ENCODE measurements around the gene NPPA. TPM values are rescaled to one million over a fixed set of nuclear protein-coding genes. Genes with fewer than 3 reads are reported as not detected.
A peak's percentile ranks its signal among the peaks of the same experiment; 100 is the strongest.

NPPA gene
- total RNA-seq, 4 donors from 2014 or later = 0.53 to 4.2 (median 1.9) TPM; not detected in 1

DNA sequence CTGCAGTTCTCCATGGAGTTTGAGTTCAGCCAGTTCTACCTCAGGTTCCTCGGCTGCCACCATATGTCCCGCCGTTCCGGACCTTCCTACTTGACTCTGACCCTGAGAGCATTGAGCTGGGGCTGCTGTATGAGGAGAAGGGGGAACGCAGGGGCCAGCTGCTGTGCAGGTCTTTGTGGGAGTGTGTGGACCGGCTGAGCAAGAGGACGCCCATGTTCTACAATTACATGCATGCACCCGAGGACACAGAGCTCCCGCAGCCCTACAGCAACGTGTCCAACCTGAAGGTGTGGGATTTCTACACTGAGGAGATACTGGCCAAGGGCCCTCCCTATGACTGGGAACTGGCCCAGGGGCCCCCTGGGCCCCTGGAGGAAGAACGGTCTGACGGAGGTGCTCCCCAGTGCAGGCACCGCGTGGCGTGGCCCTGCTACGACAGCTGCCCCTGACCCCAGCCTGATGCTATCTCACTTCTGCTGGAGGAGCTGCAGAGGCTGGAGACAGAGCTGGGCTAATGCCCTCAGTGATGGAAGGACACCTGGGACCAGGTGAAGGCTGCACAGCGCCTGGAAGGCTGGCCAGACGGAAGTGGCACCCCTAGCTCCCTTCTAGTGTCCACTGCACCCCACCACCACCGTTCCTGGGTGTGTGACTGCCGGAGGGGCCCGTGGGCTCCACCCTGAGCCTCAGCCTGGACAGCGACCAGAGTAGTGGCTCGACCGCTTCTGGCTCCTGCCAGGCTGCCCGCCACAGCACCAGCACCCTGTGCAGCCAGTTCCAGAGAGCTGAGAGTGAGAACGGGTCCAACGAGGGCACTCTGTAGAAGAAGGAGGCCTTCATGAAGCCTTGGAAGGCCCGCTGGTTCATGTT, 32.0 kb upstream of the NPPA start:
- intact Hi-C loops (cut with DNase I; ENCODE audit: low total_unique reads) (loop anchor here (5.0 kb wide), 1 partner anchor 77 kb away; no protein-coding TSS in a partner anchor), in situ Hi-C loops (cut with MboI; ENCODE audit: low sequenced_read_pairs in 4 of 4) (no loop called here)
- Histone ChIP-seq H3K27me3 (no peaks in the 10 kb centered on the region), H3K4me3 (no peak overlapping the region), H3K27ac (peak overlapping the region; percentile 71 to 97 (median 84)), H3K9me3 (no peaks in the 10 kb centered on the region), H3K36me3 (no peaks in the 10 kb centered on the region), H3K4me1 (peaks cover 43 to 64% of the 10 kb centered on the region in 2 donors)
- TF ChIP-seq POLR2A (IDR thresholded peaks at IDR 0.05) (no peak), CTCF (IDR thresholded peaks at IDR 0.05 in 4 of 5, conservative IDR thresholded peaks at IDR 0.05 in 1 of 5) (no peak)
- ATAC-seq = no peak
- no peak for DNase-seq

DNA sequence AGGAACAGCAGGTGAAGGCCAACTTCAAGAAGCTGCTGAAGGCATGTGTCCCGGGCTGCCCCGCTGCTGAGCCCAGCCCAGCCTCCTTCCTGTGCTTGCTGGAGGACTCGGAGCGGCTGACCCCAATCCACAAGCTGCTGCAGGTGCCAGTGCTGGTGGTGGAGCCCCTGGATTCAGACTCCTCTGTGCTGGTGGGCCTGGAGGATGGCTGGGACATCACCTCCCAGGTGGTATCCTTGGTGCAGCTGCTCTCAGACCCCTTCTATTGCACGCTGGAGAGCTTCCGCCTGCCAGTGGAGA, 31.3 kb upstream of the NPPA start:
- TF ChIP-seq POLR2A (IDR thresholded peaks at IDR 0.05) = no peak
- no peak for TF ChIP-seq CTCF (IDR thresholded peaks at IDR 0.05 in 4 of 5, conservative IDR thresholded peaks at IDR 0.05 in 1 of 5)
- intact Hi-C loops (cut with DNase I; ENCODE audit: low total_unique reads) = no loop called here
- H3K27ac ChIP-seq = peak overlapping the region in 1 of 4 donors; percentile 4
- no peak overlapping the region for H3K4me3 ChIP-seq
- no peaks in the 10 kb centered on the region for H3K27me3 ChIP-seq
- H3K4me1 ChIP-seq = peaks cover 48 to 69% of the 10 kb centered on the region in 2 donors
- H3K9me3 ChIP-seq = no peaks in the 10 kb centered on the region
- no peak for ATAC-seq
- DNase-seq = no peak
- in situ Hi-C loops (cut with MboI; ENCODE audit: low sequenced_read_pairs in 4 of 4) = no loop called here
- no peaks in the 10 kb centered on the region for H3K36me3 ChIP-seq

DNA sequence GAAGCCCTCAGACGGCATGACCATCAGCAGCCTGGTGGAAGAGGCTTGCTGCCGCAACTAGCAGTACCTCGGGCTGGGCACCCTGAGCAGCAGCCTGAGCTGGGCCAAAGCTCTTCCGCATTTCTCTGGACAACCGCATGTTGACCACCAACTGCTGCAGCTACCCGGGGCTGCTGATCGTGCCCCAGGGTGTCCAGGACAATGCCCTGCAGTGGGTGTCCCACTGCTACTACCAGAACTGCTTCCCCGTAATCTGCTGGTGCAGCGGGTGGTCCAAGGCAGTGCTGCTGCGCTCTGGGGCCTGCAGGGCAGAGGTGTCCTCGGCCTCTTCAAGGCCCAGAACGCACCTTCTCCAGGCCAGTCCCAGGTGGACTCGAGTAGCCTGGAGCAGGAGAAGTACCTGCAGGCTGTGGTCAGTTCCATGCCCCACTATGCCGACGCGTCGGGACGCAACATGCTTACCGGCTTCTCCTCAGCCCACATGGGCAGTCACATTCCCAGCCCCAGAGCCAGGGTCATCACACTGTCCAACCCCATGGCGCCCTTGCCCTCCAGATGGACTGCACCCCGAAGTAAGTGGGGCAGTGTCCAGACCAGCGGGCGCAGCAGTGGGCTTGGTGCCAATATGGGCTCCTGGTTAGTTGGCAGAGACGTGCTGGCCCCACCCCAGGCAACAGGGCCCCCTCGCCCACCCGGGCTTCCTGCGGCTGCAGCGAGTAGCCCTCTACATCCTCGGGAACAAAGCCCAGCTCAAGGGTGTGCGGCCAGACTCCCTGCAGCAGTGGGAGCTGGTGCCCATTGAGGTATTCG, 30.7 kb upstream of the NPPA start:
- ATAC-seq (no peak), DNase-seq (no peak)
- H3K36me3 ChIP-seq = no peaks in the 10 kb centered on the region
- intact Hi-C loops (cut with DNase I; ENCODE audit: low total_unique reads) (no loop called here), in situ Hi-C loops (cut with MboI; ENCODE audit: low sequenced_read_pairs in 4 of 4) (no loop called here)
- no peak overlapping the region for H3K27ac ChIP-seq
- peaks cover 54 to 73% of the 10 kb centered on the region in 2 donors for H3K4me1 ChIP-seq
- no peak for TF ChIP-seq POLR2A (IDR thresholded peaks at IDR 0.05)
- no peak for TF ChIP-seq CTCF (IDR thresholded peaks at IDR 0.05 in 4 of 5, conservative IDR thresholded peaks at IDR 0.05 in 1 of 5)
- H3K4me3 ChIP-seq = no peak overlapping the region
- H3K9me3 ChIP-seq = no peaks in the 10 kb centered on the region
- no peaks in the 10 kb centered on the region for H3K27me3 ChIP-seq

- Histone ChIP-seq H3K27ac (no peak overlapping the region), H3K4me1 (peaks cover 54 to 68% of the 10 kb centered on the region in 2 donors), H3K4me3 (no peak overlapping the region), H3K36me3 (no peaks in the 10 kb centered on the region), H3K9me3 (no peaks in the 10 kb centered on the region), H3K27me3 (no peaks in the 10 kb centered on the region)
- no peak for DNase-seq
- in situ Hi-C loops (cut with MboI; ENCODE audit: low sequenced_read_pairs in 4 of 4) = no loop called here
- ATAC-seq = no peak
- intact Hi-C loops (cut with DNase I; ENCODE audit: low total_unique reads) = no loop called here
- no peak for TF ChIP-seq POLR2A (IDR thresholded peaks at IDR 0.05)
- no peak for TF ChIP-seq CTCF (IDR thresholded peaks at IDR 0.05 in 4 of 5, conservative IDR thresholded peaks at IDR 0.05 in 1 of 5)
Measured at GRCh38 chr1:11877074-11877473, 29.5 kb upstream of the NPPA start.

Measured in gastrocnemius medialis (tissue), 4 donors.